ENCODE measurements around the gene C2orf78.

DNA sequence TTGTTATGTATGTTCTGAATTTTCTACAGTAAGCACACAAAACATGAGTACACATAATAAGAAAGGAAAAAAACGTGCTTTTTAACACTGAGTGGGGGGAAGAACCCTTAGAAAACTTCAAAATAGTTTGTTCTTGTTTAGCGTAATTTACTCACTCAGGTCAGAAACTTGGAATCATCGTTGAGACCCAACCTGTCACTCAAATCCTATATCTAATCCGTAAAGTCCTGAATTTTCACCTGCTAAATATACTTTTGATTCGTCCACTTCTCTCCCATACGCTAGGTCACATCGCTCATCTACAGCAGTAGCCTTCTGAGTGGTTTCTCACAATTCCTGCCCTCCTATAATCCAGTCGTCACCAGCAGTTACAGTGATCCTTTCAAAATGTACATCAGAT, 47.6 kb upstream of the C2orf78 start:
- TF ChIP-seq POLR2A (IDR thresholded peaks at IDR 0.05; ENCODE audit: low read depth, low read length) (no peak), PAX5 (IDR thresholded peaks at IDR 0.05; ENCODE audit: insufficient read depth, low read length, severe bottlenecking) (no peak), POLR2AphosphoS5 (IDR thresholded peaks at IDR 0.05; ENCODE audit: low read depth, low read length) (no peak), TAF1 (IDR thresholded peaks at IDR 0.05; ENCODE audit: low read depth, low read length) (no peak), POU2F2 (IDR thresholded peaks at IDR 0.05; ENCODE audit: low read depth, low read length) (no peak), SPI1 (IDR thresholded peaks at IDR 0.05; ENCODE audit: low read depth, low read length) (no peak)

All from GM12891 (cell line).